ENCODE data around the gene NLRX1.
"Not testable (repeated sequence)": the region's sequence is repeated elsewhere in the genome, so short reads cannot be mapped to it uniquely, and the experiment has no call there.

NLRX1 gene

DNA sequence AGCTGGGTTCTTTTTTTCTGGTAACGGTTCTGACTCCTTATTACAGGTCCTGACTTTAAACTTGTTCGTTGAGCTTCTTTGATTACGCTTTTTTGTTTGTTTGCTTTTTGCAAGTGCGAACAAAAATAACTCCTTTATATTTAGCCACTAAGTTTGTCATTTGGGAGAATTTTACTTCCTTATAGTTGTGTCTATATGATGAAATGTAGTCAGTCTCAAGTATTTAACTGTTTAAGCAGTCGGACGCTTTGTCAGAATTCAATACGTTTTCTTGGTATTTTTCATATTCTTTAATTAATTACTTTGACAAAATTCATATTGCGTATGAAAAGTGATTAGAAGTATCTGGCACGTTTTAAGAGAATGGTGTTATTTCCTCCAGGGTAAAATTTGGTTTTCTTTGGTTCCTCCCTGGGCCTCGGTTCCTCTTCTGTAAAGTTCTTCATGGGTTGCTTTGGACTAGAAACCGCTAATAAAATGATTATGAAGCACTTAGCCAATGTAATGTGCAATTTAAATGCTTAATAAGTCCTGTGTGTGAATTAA, 39.0 kb downstream of the NLRX1 start:
- no peak for DNase-seq (ENCODE audit: low read depth)

DNA sequence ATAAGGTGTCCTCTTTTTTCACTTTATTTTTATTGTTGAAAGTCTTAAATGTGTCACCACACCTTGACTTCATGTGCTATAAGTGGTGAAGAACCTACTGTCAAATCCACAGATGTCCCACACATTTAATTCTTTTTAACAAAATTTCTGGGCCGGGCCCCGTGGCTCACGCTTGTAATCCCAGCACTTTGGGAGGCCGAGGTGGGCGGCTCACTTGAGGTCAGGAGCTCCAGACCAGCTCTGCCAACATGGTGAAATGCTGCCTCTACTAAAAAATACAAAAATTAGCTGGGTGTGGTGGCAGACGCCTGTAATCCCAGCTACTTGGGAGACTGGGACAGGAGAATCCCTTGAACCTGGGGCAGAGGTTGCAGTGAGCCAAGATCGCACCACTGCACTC, 40.7 kb downstream of the NLRX1 start:
- DNase-seq (ENCODE audit: low read depth) = no peak

DNA sequence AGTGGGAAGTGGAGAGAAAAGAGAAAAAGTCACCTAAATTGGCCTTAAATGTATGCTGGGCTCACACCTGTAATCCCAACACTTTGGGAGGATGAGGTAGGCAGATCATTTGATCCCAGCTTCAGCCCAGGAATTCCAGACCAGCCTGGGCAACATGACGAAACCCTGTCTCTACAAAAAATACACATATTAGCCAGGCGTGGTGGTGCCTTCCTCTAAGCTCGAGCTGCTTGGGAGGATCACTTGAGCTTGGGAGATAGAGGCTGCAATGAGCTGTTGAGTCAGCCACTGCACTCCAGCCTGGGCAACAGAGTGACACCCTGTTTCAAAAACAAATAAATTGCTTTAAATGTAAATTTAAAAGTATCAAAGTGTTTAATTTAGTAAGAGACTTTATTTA, 41.5 kb downstream of the NLRX1 start:
- no peak for DNase-seq (ENCODE audit: low read depth)

DNA sequence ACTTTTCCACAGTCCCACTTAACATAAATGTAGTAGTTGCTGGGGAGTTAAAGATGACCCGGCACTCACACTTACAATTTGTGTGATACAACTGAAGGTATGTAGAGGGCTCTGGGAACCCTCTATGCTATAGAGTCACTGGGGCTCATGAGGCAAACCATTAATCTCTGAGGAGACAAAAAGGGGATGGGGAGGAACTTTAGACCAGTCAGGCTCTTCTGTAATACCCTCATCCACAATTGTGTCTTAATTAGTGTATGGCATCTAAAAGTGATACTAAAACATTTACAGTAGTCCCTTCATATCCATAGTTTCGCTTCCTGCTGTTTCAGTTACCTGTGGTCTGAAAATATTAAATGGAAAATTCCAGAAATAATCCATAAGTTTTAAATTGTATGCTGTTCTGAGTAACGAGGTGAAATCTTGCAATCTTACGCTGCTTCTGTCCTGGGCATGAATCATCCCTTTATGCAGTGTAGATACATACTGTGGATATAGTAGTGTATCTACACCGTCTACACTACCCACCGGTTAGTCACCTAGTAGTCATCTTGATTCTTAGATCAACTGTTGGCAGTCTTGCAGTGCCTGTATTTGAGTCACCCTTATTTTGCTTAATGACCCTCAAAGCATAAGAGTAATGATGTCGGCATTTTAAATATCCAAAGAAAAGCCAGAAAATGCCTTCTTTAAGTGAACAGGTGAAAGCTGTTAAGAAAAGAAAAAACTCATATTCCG, 49.8 kb downstream of the NLRX1 start:
- peak; percentile 89 for DNase-seq (ENCODE audit: low read depth)

DNA sequence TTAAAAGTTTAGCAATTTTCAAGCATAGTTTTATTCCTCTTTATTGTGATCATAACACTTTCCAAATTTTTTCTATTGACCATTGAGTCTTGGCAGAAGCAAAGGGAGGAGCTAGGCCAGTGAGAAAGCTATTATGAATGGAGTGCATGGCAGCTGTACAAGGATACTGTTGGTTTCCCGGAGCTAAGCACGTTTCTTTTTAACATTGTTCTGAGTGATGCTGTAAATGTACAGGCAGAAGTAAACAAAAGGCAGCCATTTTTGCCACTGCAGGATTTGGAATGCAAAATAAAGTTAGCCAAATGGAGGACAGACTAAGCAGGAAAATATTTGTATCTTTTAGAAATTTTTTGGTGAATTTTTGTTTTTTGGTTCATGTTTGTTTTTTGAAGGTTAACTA, 53.8 kb downstream of the NLRX1 start:
- DNase-seq (ENCODE audit: low read depth) = peak; percentile 49

DNA sequence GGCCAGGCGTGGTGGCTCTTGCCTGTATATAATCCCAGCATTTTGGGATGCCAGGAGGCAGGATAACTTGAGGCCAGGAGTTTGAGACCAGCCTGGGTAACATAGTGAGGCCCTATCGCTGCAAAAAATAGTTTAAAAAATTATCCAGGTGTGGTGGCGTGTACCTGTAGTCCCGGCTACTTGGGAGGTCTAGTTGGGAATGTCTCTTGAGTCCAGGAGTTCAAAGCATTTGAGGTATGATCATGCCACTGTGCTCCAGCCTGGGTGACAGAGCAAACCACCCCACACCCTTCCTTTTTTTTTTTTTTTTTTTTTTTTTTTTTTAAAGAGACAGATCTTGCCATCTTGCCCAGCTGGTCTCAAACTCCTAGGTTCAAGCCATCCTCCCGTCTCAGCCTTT, 54.4 kb downstream of the NLRX1 start:
- no peak for DNase-seq (ENCODE audit: low read depth)

DNA sequence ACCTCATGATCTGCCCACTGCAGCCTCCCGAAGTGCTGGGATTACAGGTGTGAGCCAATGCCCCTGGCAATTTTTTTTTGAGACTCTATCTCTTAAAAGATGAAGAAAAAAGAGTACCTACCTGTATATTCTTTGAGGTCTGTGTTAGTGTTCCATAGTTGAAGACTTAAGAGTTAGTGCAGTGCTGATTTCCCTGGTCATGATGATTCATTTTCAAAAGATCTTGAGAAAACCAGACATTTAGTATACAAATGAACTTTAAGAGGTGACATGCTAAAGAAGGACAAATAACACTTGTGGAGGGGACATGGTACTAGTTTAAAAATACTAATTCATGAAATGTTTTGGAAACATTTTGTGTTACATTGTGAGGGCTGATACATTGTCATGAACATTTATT, 55.3 kb downstream of the NLRX1 start:
- no peak for DNase-seq (ENCODE audit: low read depth)

DNA sequence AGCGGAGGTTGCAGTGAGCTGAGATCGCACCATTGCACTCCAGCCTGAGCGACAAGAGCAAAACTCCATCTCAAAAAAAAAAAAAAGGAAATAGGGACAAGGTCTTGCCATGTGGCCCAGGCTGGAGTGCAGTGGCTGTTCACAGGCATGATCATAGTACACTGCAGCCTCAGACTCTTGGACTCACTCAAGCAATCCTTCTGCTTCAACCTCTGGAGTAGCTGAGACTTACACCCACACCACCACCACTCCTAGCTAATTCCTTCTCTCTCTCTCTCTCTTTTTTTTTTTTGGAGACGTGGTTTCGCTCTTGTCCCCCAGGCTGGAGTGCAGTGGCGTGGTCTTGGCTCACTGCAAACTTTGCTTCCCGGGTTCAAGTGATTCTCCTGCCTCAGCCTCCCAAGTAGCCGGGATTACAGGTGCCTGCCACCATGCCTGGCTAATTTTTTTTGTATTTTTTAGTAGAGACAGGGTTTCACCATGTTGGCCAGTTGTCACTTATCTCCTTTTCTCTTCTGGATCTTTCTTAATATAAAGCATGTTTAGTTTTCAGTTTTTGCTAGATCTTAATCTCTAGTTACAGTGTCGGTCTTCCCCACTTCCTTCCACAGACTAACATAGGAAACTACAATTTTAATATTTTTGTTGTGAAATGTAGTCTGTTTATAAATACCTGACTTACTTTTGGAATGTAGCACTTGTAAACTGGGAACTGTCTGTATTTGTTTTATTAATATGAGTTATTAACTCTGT, 60.2 kb downstream of the NLRX1 start:
- DNase-seq (ENCODE audit: low read depth) = not testable (repeated sequence)

DNA sequence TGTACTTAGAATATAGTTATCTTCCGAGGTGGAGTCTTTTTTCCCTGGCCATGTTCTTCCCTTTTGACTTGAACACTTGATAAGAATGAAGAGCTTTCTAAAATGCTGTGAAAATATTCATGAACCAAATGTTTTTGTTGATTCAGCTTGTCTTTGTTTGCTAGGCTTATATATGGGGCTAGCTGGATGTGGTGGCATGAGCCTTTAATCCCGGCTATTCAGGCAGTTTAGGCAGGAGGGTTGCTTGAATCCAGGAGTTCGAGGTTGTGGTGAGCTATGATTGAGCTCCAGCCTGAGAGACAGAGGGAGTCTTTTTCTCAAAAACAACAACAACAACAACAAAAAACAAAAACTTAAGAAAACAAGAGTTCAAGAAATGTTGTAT, 60.8 kb downstream of the NLRX1 start:
- DNase-seq (ENCODE audit: low read depth) = no peak

DNA sequence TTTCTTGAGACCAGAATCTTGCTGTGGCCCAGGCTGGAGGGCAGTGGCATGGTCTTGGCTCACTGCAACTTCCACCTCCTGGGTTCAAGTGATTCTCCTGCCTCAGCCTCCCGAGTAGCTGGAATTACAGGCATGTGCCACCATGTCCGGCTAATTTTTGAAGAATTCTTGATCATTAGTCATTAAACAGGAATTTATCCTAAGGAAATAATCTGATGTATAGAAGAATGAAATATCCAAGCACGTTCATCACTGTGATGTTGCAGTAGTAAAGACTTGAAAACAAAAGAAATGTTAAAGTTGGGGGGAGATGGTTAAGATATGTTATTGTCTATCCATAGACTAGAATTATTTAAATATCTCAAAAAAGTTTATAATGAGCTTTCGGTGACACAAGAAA, 61.2 kb downstream of the NLRX1 start:
- DNase-seq (ENCODE audit: low read depth) = no peak

All from stromal cell of bone marrow (primary cell).